Measurements from ENCODE around the gene STXBP6. TPM values are rescaled to one million over a fixed set of nuclear protein-coding genes. Genes with fewer than 3 reads are reported as not detected.
"Not testable (repeated sequence)": the region's sequence is repeated elsewhere in the genome, so short reads cannot be mapped to it uniquely, and the experiment has no call there.

Gene STXBP6
- total and polyA plus RNA-seq, 2 experiments from 2014 or later: 19.7 to 29.0 TPM

DNA sequence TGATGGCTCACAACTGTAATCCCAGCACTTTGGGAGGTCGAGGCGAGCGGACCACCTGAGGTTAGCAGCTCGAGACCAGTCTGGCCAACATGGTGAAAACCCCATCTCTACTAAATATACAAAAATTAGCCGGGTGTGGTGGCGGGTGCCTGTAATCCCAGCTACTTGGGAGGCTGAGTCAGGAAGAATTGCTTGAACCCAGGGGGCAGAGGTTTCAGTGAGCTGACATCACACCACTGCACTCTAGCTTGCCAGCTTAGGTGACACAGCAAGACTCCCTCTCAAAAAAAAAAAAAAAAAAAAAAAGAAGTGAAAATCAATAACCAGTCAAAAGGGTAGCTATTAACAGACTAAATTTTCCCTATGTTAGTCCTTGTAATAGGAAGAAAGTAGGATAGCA, 213.6 kb downstream of the STXBP6 start:
- H3K36me3 ChIP-seq (ENCODE audit: insufficient read depth); H3K4me1 ChIP-seq (ENCODE audit: insufficient read depth); H3K79me2 ChIP-seq (replicated peaks; ENCODE audit: insufficient read depth); H3K9me2 ChIP-seq (ENCODE audit: insufficient read depth); H3K4me3 ChIP-seq; ATAC-seq; H3K4me1 Mint-ChIP-seq; H3K27me3 Mint-ChIP-seq (ENCODE audit: insufficient read depth, low read depth, poor library complexity); DNase-seq (ENCODE audit: low spot score); H3K4me2 ChIP-seq; H3K27ac Mint-ChIP-seq; H3K36me3 Mint-ChIP-seq (ENCODE audit: low read depth); H3K9me3 Mint-ChIP-seq; H3F3A ChIP-seq (replicated peaks; ENCODE audit: low read depth); H4K20me1 ChIP-seq (replicated peaks; ENCODE audit: insufficient read depth); H3K4me3 Mint-ChIP-seq; H3K27ac ChIP-seq (ENCODE audit: low read depth); H2AFZ ChIP-seq; H3K27me3 ChIP-seq (ENCODE audit: insufficient read depth): not testable (repeated sequence)

- ATAC-seq: no peak
- no peaks in the 10 kb centered on the region for H3K27me3 ChIP-seq (ENCODE audit: insufficient read depth)
- H3K27me3 Mint-ChIP-seq (ENCODE audit: insufficient read depth, low read depth, poor library complexity): peaks cover 2% of the 10 kb centered on the region
- TF ChIP-seq ZNF331 (CRISPR knock-in tag; IDR thresholded peaks at IDR 0.05; ENCODE audit: low read depth): no peak
- TF ChIP-seq POLR2AphosphoS5 (IDR thresholded peaks at IDR 0.05; ENCODE audit: low read depth): no peak
- no peak for TF ChIP-seq EZH2 (IDR thresholded peaks at IDR 0.05; ENCODE audit: low read depth, unreplicated experiment)
- TF ChIP-seq STAT1 (IDR thresholded peaks at IDR 0.05; ENCODE audit: unreplicated experiment): no peak
- no peak for TF ChIP-seq ZNF462 (CRISPR knock-in tag; IDR thresholded peaks at IDR 0.05)
- TF ChIP-seq ETS1 (IDR thresholded peaks at IDR 0.05): no peak
- TF ChIP-seq, protein P1, sequence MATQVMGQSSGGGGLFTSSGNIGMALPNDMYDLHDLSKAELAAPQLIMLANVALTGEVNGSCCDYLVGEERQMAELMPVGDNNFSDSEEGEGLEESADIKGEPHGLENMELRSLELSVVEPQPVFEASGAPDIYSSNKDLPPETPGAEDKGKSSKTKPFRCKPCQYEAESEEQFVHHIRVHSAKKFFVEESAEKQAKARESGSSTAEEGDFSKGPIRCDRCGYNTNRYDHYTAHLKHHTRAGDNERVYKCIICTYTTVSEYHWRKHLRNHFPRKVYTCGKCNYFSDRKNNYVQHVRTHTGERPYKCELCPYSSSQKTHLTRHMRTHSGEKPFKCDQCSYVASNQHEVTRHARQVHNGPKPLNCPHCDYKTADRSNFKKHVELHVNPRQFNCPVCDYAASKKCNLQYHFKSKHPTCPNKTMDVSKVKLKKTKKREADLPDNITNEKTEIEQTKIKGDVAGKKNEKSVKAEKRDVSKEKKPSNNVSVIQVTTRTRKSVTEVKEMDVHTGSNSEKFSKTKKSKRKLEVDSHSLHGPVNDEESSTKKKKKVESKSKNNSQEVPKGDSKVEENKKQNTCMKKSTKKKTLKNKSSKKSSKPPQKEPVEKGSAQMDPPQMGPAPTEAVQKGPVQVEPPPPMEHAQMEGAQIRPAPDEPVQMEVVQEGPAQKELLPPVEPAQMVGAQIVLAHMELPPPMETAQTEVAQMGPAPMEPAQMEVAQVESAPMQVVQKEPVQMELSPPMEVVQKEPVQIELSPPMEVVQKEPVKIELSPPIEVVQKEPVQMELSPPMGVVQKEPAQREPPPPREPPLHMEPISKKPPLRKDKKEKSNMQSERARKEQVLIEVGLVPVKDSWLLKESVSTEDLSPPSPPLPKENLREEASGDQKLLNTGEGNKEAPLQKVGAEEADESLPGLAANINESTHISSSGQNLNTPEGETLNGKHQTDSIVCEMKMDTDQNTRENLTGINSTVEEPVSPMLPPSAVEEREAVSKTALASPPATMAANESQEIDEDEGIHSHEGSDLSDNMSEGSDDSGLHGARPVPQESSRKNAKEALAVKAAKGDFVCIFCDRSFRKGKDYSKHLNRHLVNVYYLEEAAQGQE (IDR thresholded peaks at IDR 0.05; ENCODE audit: unreplicated experiment): no peak
- TF ChIP-seq EZH2phosphoT487 (IDR thresholded peaks at IDR 0.05; ENCODE audit: unreplicated experiment): no peak
- TF ChIP-seq ZNF114 (CRISPR knock-in tag; IDR thresholded peaks at IDR 0.05): no peak
- TF ChIP-seq, protein P2, sequence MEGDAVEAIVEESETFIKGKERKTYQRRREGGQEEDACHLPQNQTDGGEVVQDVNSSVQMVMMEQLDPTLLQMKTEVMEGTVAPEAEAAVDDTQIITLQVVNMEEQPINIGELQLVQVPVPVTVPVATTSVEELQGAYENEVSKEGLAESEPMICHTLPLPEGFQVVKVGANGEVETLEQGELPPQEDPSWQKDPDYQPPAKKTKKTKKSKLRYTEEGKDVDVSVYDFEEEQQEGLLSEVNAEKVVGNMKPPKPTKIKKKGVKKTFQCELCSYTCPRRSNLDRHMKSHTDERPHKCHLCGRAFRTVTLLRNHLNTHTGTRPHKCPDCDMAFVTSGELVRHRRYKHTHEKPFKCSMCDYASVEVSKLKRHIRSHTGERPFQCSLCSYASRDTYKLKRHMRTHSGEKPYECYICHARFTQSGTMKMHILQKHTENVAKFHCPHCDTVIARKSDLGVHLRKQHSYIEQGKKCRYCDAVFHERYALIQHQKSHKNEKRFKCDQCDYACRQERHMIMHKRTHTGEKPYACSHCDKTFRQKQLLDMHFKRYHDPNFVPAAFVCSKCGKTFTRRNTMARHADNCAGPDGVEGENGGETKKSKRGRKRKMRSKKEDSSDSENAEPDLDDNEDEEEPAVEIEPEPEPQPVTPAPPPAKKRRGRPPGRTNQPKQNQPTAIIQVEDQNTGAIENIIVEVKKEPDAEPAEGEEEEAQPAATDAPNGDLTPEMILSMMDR (conservative IDR thresholded peaks at IDR 0.05; ENCODE audit: low read depth in 2 of 2): no peak
Measured at GRCh38 chr14:24834956-24835355, 215.0 kb downstream of the STXBP6 start.

More at GRCh38 chr14:24834956-24835355, 215.0 kb downstream of the STXBP6 start:
- no peaks in the 10 kb centered on the region for H4K20me1 ChIP-seq (replicated peaks; ENCODE audit: insufficient read depth)
- H3F3A ChIP-seq (replicated peaks; ENCODE audit: low read depth): no peaks in the 10 kb centered on the region
- no peak overlapping the region for H2AFZ ChIP-seq
- Mint-ChIP-seq H3K9me3 (no peaks in the 10 kb centered on the region), H3K27ac (no peak overlapping the region), H3K36me3 (ENCODE audit: low read depth) (no peaks in the 10 kb centered on the region), H3K4me1 (no peaks in the 10 kb centered on the region; the same call in 2 of the 3 replicates), H3K4me3 (no peak overlapping the region)
- H3K27ac ChIP-seq (ENCODE audit: low read depth): no peak overlapping the region
- H3K36me3 ChIP-seq (ENCODE audit: insufficient read depth): no peaks in the 10 kb centered on the region
- no peak overlapping the region for H3K4me3 ChIP-seq
- DNase-seq (ENCODE audit: low spot score): no peak
- no peaks in the 10 kb centered on the region for H3K79me2 ChIP-seq (replicated peaks; ENCODE audit: insufficient read depth)
- no peaks in the 10 kb centered on the region for H3K4me1 ChIP-seq (ENCODE audit: insufficient read depth)
- H3K4me2 ChIP-seq: no peak overlapping the region
- H3K9me2 ChIP-seq (ENCODE audit: insufficient read depth): no peaks in the 10 kb centered on the region

Data from GM23338 (cell line).